Measurements from ENCODE around the gene ZNF280D.

DNA sequence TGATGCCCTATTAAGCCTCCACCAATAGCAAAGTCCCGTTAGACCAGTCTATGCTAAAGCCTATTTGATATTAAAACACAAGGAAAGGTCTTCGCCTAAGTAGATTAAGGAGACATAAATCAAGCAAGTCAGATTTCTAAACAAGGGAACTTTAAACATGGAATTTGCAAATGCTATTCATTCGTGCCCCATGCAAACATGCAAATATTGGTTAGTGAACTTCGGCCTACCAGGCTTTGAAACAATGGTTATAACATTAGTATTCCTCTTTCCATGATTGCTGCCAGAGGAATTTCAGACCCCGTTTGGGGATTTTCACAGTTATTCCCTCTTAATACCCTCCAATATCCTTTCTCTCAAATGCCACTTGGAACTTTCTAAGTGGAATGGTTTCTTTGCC is 36.9 kb upstream of the ZNF280D start:
- TF ChIP-seq XRCC5 (optimal IDR thresholded peaks at IDR 0.05; ENCODE audit: low read length) (no peak), HHEX (CRISPR knock-in tag; IDR thresholded peaks at IDR 0.05) (no peak), KDM6A (CRISPR knock-in tag; IDR thresholded peaks at IDR 0.05; ENCODE audit: low read depth) (no peak), SOX6 (IDR thresholded peaks at IDR 0.05) (no peak), SOX6 (CRISPR knock-in tag; IDR thresholded peaks at IDR 0.05) (no peak)
